GM12875 (cell line): ENCODE results near the gene L3HYPDH.

ENCODE experiments used
- H3K4me3 ChIP-seq: one replicate; pipeline ENCODE4 v1.5.1; 2011; ENCODE audit warnings: low read depth, low read length, control low read depth
- CTCF ChIP-seq: IDR thresholded peaks from 2 replicates; pipeline ENCODE4 v1.5.1; 2011; ENCODE audit warnings: low read depth, mild to moderate bottlenecking, control low read depth, inconsistent platforms, low read length, moderate library complexity, borderline replicate concordance; ENCODE audit not compliant: insufficient read depth

L3HYPDH gene

GRCh38 chr14:59510966-59511365, 26.8 kb upstream of the L3HYPDH start:
- TF ChIP-seq CTCF: no peak
- no peak overlapping the region for H3K4me3 ChIP-seq

- H3K4me3 ChIP-seq: no peak overlapping the region
- no peak for TF ChIP-seq CTCF
These were observed 25.8 kb upstream of the L3HYPDH start for GRCh38 chr14:59510001-59510400.

- no peak overlapping the region for H3K4me3 ChIP-seq
- no peak for TF ChIP-seq CTCF
These were observed 24.9 kb upstream of the L3HYPDH start for GRCh38 chr14:59509101-59509500.

GRCh38 chr14:59507752-59508103, 23.5 kb upstream of the L3HYPDH start:
- TF ChIP-seq CTCF: no peak
- H3K4me3 ChIP-seq: no peak overlapping the region

GRCh38 chr14:59507063-59507751, 23.0 kb upstream of the L3HYPDH start:
- no peak overlapping the region for H3K4me3 ChIP-seq
- TF ChIP-seq CTCF: peak; percentile 93

GRCh38 chr14:59503256-59503655, 19.0 kb upstream of the L3HYPDH start:
- H3K4me3 ChIP-seq: no peak overlapping the region
- TF ChIP-seq CTCF: no peak

- H3K4me3 ChIP-seq: no peak overlapping the region
- TF ChIP-seq CTCF: no peak
These were observed 16.5 kb upstream of the L3HYPDH start for GRCh38 chr14:59500732-59501131.
